HEK293 (cell line): ENCODE results near the gene SCUBE1.

Experiments
- GFI1B ChIP-seq: fragments of 450-650 bp; formaldehyde crosslinking; IDR thresholded peaks from 2 replicates; pipeline ENCODE4 v1.5.1; 2016; ENCODE audit warnings: missing biosample characterization, missing genetic modification characterization
- MZF1 ChIP-seq: fragments of 450-650 bp; formaldehyde crosslinking; IDR thresholded peaks from 2 replicates; pipeline ENCODE4 v1.5.1; 2017; ENCODE audit warnings: missing biosample characterization, missing genetic modification characterization, borderline replicate concordance
- PRDM1 ChIP-seq: fragments of 450-650 bp; formaldehyde crosslinking; IDR thresholded peaks from 2 replicates; pipeline ENCODE4; 2016; ENCODE audit warnings: missing biosample characterization, missing genetic modification characterization
- TRIM28 ChIP-seq: IDR thresholded peaks from 2 replicates; pipeline ENCODE4 v1.6.1; 2011; ENCODE audit warnings: low read length, control low read depth, borderline replicate concordance
- ZBTB8A ChIP-seq: fragments of 450-650 bp; formaldehyde crosslinking; IDR thresholded peaks from 2 replicates; pipeline ENCODE4 v1.5.1; 2016; ENCODE audit warnings: missing biosample characterization, missing genetic modification characterization
- ZNF175 ChIP-seq: fragments of 450-650 bp; formaldehyde crosslinking; IDR thresholded peaks from 2 replicates; pipeline ENCODE4 v1.5.1; 2016; ENCODE audit warnings: missing biosample characterization, missing genetic modification characterization
- ZNF202 ChIP-seq: fragments of 450-650 bp; formaldehyde crosslinking; IDR thresholded peaks from 2 replicates; pipeline ENCODE4 v1.5.1; 2016; ENCODE audit warnings: missing biosample characterization, missing genetic modification characterization, borderline replicate concordance
- ZNF266 ChIP-seq: fragments of 450-650 bp; formaldehyde crosslinking; IDR thresholded peaks from 2 replicates; pipeline ENCODE4 v1.5.1; 2016; ENCODE audit warnings: missing biosample characterization, missing genetic modification characterization, low read depth
- ZNF311 ChIP-seq: fragments of 450-650 bp; formaldehyde crosslinking; IDR thresholded peaks from 2 replicates; pipeline ENCODE4 v1.5.1; 2017; ENCODE audit warnings: missing biosample characterization, missing genetic modification characterization, borderline replicate concordance
- ZNF341 ChIP-seq: fragments of 450-650 bp; formaldehyde crosslinking; IDR thresholded peaks from 2 replicates; pipeline ENCODE4; 2016; ENCODE audit warnings: low read depth, missing biosample characterization, missing genetic modification characterization
- ZNF366 ChIP-seq: fragments of 450-650 bp; formaldehyde crosslinking; conservative IDR thresholded peaks from 2 replicates; pipeline ENCODE4 v1.5.1; 2016; ENCODE audit warnings: missing biosample characterization, missing genetic modification characterization
- ZNF394 ChIP-seq: fragments of 450-650 bp; formaldehyde crosslinking; IDR thresholded peaks from 2 replicates; pipeline ENCODE4 v1.5.1; 2016; ENCODE audit warnings: missing biosample characterization, missing genetic modification characterization, mild to moderate bottlenecking, moderate library complexity, borderline replicate concordance
- ZNF416 ChIP-seq: fragments of 450-650 bp; formaldehyde crosslinking; IDR thresholded peaks from 2 replicates; pipeline ENCODE4 v1.5.1; 2016; ENCODE audit warnings: missing biosample characterization, missing genetic modification characterization
- ZNF433 ChIP-seq: fragments of 450-650 bp; formaldehyde crosslinking; IDR thresholded peaks from 2 replicates; pipeline ENCODE4 v1.5.1; 2016; ENCODE audit warnings: missing biosample characterization, missing genetic modification characterization, low read depth
- ZNF510 ChIP-seq: fragments of 450-650 bp; formaldehyde crosslinking; IDR thresholded peaks from 2 replicates; pipeline ENCODE4 v1.5.1; 2018; ENCODE audit warnings: mild to moderate bottlenecking, missing genetic modification characterization, missing biosample characterization; ENCODE audit not compliant: insufficient replicate concordance
- ZNF530 ChIP-seq: fragments of 450-650 bp; formaldehyde crosslinking; IDR thresholded peaks from 2 replicates; pipeline ENCODE4 v1.5.1; 2016; ENCODE audit warnings: low read depth, missing biosample characterization, missing genetic modification characterization
- ZNF548 ChIP-seq: fragments of 450-650 bp; formaldehyde crosslinking; IDR thresholded peaks from 2 replicates; pipeline ENCODE4 v1.5.1; 2016; ENCODE audit warnings: missing biosample characterization, missing genetic modification characterization
- ZNF776 ChIP-seq: fragments of 450-650 bp; formaldehyde crosslinking; IDR thresholded peaks from 2 replicates; pipeline ENCODE4 v1.5.0; 2017; ENCODE audit warnings: missing biosample characterization, missing genetic modification characterization, borderline replicate concordance
- ZNF830 ChIP-seq: fragments of 450-650 bp; IDR thresholded peaks from 2 replicates; pipeline ENCODE4 v1.5.0; 2018; ENCODE audit warnings: missing biosample characterization, missing genetic modification characterization, low read depth, mild to moderate bottlenecking, moderate library complexity
- ZSCAN30 ChIP-seq: fragments of 450-650 bp; IDR thresholded peaks from 2 replicates; pipeline ENCODE4 v1.5.1; 2018; ENCODE audit warnings: missing biosample characterization, mild to moderate bottlenecking, missing genetic modification characterization, moderate library complexity
- TF ChIP-seq, protein P1 (sequence below): fragments of 450-650 bp; formaldehyde crosslinking; IDR thresholded peaks from 2 replicates; pipeline ENCODE4 v1.5.1; 2016; ENCODE audit warnings: missing biosample characterization, missing genetic modification characterization, low read depth
- TF ChIP-seq, protein P2 (sequence below): sonication (generic); formaldehyde crosslinking; IDR thresholded peaks from 2 replicates; pipeline ENCODE4 v1.8.1; 2022; ENCODE audit warnings: mild to moderate bottlenecking, moderate library complexity, missing genetic modification reagents
- TF ChIP-seq, protein P3 (sequence below): fragments of 450-650 bp; formaldehyde crosslinking; IDR thresholded peaks from 2 replicates; pipeline ENCODE4 v1.5.1; 2016; ENCODE audit warnings: missing biosample characterization, missing genetic modification characterization
- TF ChIP-seq, protein P4 (sequence below): fragments of 450-650 bp; formaldehyde crosslinking; optimal IDR thresholded peaks from 2 replicates; pipeline ENCODE3; 2016; ENCODE audit warnings: missing biosample characterization, mild to moderate bottlenecking, missing genetic modification characterization
- TF ChIP-seq, protein P5 (sequence below): fragments of 450-650 bp; formaldehyde crosslinking; IDR thresholded peaks from 2 replicates; pipeline ENCODE4 v1.5.1; 2016; ENCODE audit warnings: missing biosample characterization, missing genetic modification characterization
- TF ChIP-seq, protein P6 (sequence below): fragments of 450-650 bp; formaldehyde crosslinking; IDR thresholded peaks from 2 replicates; pipeline ENCODE4 v1.5.1; 2016; ENCODE audit warnings: missing biosample characterization, missing genetic modification characterization
- TF ChIP-seq, protein P7 (sequence below): fragments of 450-650 bp; formaldehyde crosslinking; IDR thresholded peaks from 2 replicates; pipeline ENCODE4 v1.5.1; 2016; ENCODE audit warnings: missing biosample characterization, missing genetic modification characterization

SCUBE1 gene

DNA sequence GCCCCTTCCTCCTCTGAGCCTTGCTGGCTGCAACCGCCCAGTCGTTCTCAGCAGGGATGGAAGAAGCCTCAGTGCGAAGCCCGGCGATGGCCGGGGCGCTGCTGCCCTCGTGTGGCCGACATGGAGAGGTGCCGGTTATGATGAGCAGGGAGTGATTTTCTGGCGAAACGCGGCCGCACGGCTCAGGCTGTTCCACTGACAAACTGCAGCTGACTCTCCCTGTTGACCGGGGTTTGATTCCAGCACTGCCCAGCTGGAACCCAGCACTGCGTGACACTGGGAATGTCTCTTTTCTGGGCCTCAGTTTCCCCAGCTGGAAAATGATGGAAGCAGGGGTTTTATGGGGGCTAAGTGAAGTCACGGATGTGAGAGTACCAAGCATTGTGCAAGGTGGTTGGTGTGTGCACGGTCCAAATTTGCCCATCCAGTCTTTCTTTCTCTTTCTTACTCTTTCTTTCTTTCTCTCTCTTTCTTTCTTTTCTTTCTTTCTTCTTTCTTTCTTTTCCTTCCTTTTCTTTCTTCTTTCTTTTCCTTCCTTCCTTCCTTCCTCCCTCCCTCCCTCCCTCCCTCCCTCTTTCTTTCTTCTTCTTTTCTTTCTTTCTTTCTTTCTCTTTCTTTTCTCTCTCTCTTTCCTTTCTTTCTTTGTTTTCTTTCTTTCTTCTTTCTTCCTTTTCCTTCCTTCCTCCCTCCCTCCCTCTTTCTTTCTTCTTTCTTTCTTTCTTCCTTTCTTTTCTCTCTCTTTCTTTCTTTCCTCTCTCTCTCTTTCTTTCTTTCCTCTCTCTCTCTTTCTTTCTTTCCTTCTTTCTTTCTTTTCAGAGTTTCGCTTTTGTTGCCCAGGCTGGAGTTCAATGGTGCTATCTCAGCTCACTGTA lies 42.8 kb upstream of the SCUBE1 start (continued):
- TF ChIP-seq, protein P1, sequence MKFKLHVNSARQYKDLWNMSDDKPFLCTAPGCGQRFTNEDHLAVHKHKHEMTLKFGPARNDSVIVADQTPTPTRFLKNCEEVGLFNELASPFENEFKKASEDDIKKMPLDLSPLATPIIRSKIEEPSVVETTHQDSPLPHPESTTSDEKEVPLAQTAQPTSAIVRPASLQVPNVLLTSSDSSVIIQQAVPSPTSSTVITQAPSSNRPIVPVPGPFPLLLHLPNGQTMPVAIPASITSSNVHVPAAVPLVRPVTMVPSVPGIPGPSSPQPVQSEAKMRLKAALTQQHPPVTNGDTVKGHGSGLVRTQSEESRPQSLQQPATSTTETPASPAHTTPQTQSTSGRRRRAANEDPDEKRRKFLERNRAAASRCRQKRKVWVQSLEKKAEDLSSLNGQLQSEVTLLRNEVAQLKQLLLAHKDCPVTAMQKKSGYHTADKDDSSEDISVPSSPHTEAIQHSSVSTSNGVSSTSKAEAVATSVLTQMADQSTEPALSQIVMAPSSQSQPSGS = no peak
- TF ChIP-seq, protein P2, sequence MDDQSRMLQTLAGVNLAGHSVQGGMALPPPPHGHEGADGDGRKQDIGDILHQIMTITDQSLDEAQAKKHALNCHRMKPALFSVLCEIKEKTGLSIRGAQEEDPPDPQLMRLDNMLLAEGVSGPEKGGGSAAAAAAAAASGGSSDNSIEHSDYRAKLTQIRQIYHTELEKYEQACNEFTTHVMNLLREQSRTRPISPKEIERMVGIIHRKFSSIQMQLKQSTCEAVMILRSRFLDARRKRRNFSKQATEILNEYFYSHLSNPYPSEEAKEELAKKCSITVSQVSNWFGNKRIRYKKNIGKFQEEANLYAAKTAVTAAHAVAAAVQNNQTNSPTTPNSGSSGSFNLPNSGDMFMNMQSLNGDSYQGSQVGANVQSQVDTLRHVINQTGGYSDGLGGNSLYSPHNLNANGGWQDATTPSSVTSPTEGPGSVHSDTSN (CRISPR knock-in tag) = 0 out of 2 replicates have a peak, but pooled peaks have one; percentile 7
- TF ChIP-seq TRIM28 (no peak), ZNF433 (tag by site-specific recombination) (no peak), ZNF311 (tag by site-specific recombination) (no peak), ZNF366 (tag by site-specific recombination) (peak; percentile 93), ZNF175 (tag by site-specific recombination) (no peak), ZSCAN30 (tag by site-specific recombination) (peak; percentile 42; the same call in 1 of the 2 replicates), ZNF394 (tag by site-specific recombination) (peak; percentile 20; the same call in 1 of the 2 replicates), ZNF510 (no peak), ZNF548 (tag by site-specific recombination) (no peak), PRDM1 (tag by site-specific recombination) (peak; percentile 74), ZBTB8A (no peak), ZNF341 (peak; percentile 94), GFI1B (tag by site-specific recombination) (no peak), MZF1 (tag by site-specific recombination) (no peak), ZNF266 (tag by site-specific recombination) (no peak), ZNF776 (no peak), ZNF530 (tag by site-specific recombination) (no peak), ZNF416 (no peak), ZNF830 (tag by site-specific recombination) (no peak), ZNF202 (tag by site-specific recombination) (no peak)
- TF ChIP-seq, protein P3, sequence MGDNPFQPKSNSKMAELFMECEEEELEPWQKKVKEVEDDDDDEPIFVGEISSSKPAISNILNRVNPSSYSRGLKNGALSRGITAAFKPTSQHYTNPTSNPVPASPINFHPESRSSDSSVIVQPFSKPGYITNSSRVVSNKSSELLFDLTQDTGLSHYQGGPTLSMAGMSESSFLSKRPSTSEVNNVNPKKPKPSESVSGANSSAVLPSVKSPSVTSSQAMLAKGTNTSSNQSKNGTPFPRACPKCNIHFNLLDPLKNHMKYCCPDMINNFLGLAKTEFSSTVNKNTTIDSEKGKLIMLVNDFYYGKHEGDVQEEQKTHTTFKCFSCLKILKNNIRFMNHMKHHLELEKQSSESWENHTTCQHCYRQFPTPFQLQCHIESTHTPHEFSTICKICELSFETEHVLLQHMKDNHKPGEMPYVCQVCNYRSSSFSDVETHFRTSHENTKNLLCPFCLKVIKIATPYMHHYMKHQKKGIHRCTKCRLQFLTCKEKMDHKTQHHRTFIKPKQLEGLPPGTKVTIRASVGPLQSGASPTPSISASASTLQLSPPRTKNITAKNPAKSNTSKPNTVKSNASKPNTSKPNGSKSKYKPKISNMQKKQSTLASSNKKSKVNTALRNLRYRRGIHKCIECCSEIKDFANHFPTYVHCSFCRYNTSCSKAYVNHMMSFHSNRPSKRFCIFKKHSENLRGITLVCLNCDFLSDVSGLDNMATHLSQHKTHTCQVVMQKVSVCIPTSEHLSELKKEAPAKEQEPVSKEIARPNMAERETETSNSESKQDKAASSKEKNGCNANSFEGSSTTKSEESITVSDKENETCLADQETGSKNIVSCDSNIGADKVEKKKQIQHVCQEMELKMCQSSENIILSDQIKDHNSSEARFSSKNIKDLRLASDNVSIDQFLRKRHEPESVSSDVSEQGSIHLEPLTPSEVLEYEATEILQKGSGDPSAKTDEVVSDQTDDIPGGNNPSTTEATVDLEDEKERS (tag by site-specific recombination) = no peak
- TF ChIP-seq, protein P4, sequence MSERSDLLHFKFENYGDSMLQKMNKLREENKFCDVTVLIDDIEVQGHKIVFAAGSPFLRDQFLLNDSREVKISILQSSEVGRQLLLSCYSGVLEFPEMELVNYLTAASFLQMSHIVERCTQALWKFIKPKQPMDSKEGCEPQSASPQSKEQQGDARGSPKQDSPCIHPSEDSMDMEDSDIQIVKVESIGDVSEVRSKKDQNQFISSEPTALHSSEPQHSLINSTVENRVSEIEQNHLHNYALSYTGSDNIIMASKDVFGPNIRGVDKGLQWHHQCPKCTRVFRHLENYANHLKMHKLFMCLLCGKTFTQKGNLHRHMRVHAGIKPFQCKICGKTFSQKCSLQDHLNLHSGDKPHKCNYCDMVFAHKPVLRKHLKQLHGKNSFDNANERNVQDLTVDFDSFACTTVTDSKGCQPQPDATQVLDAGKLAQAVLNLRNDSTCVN = peak; percentile 6
- TF ChIP-seq, protein P5, sequence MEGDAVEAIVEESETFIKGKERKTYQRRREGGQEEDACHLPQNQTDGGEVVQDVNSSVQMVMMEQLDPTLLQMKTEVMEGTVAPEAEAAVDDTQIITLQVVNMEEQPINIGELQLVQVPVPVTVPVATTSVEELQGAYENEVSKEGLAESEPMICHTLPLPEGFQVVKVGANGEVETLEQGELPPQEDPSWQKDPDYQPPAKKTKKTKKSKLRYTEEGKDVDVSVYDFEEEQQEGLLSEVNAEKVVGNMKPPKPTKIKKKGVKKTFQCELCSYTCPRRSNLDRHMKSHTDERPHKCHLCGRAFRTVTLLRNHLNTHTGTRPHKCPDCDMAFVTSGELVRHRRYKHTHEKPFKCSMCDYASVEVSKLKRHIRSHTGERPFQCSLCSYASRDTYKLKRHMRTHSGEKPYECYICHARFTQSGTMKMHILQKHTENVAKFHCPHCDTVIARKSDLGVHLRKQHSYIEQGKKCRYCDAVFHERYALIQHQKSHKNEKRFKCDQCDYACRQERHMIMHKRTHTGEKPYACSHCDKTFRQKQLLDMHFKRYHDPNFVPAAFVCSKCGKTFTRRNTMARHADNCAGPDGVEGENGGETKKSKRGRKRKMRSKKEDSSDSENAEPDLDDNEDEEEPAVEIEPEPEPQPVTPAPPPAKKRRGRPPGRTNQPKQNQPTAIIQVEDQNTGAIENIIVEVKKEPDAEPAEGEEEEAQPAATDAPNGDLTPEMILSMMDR (tag by site-specific recombination) = peak; percentile 89
- TF ChIP-seq, protein P6, sequence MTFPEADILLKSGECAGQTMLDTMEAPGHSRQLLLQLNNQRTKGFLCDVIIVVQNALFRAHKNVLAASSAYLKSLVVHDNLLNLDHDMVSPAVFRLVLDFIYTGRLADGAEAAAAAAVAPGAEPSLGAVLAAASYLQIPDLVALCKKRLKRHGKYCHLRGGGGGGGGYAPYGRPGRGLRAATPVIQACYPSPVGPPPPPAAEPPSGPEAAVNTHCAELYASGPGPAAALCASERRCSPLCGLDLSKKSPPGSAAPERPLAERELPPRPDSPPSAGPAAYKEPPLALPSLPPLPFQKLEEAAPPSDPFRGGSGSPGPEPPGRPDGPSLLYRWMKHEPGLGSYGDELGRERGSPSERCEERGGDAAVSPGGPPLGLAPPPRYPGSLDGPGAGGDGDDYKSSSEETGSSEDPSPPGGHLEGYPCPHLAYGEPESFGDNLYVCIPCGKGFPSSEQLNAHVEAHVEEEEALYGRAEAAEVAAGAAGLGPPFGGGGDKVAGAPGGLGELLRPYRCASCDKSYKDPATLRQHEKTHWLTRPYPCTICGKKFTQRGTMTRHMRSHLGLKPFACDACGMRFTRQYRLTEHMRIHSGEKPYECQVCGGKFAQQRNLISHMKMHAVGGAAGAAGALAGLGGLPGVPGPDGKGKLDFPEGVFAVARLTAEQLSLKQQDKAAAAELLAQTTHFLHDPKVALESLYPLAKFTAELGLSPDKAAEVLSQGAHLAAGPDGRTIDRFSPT (tag by site-specific recombination) = no peak
- TF ChIP-seq, protein P7, sequence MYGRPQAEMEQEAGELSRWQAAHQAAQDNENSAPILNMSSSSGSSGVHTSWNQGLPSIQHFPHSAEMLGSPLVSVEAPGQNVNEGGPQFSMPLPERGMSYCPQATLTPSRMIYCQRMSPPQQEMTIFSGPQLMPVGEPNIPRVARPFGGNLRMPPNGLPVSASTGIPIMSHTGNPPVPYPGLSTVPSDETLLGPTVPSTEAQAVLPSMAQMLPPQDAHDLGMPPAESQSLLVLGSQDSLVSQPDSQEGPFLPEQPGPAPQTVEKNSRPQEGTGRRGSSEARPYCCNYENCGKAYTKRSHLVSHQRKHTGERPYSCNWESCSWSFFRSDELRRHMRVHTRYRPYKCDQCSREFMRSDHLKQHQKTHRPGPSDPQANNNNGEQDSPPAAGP (tag by site-specific recombination) = no peak
